WTC11 (cell line): Measurements from ENCODE around the gene SLC47A2. TPM values are rescaled to one million over a fixed set of nuclear protein-coding genes. Genes with fewer than 3 reads are reported as not detected.

Experiments
- ATAC-seq: fragments of 200-7000 bp; cut with Tn5 transposase; 2 replicates; pipeline ENCODE4 v1.10.0; 2021; ENCODE audit warnings: mild to moderate bottlenecking, moderate library complexity
- CTCF ChIA-PET: fragments of 300-600 bp; sonication (Branson Sonifier 250); formaldehyde crosslinking; loops from one replicate; lab custom pipeline; 2021; ENCODE audit warnings: antibody characterized with exemption; lab: Charles Lee
- POLR2A ChIA-PET: fragments of 350-600 bp; sonication (Branson Sonifier 250); formaldehyde crosslinking; loops from one replicate; lab custom pipeline; 2021; ENCODE audit warnings: antibody characterized with exemption; lab: Charles Lee
- DNase-seq: peaks from one replicate; pipeline ENCODE4 v3.0.0; 2021; ENCODE audit warnings: low spot score
- H3K27ac Mint-ChIP-seq: 2 replicates; pipeline ENCODE4 v1.8.0; 2021; ENCODE audit warnings: mixed read lengths
- H3K27me3 Mint-ChIP-seq: 2 replicates; pipeline ENCODE4 v1.8.0; 2021; ENCODE audit warnings: low read depth, mild to moderate bottlenecking, moderate library complexity, mixed read lengths
- H3K36me3 Mint-ChIP-seq: 2 replicates; pipeline ENCODE4 v1.8.0; 2021; ENCODE audit warnings: mixed read lengths
- H3K4me1 Mint-ChIP-seq: 2 replicates; pipeline ENCODE4 v1.8.0; 2022; ENCODE audit warnings: mixed read lengths
- H3K4me3 Mint-ChIP-seq: 2 replicates; pipeline ENCODE4 v1.8.0; 2021; ENCODE audit warnings: mild to moderate bottlenecking, moderate library complexity, mixed read lengths
- H3K9me3 Mint-ChIP-seq: 2 replicates; pipeline ENCODE4 v1.8.0; 2021; ENCODE audit warnings: mixed read lengths
- ARID4B ChIP-seq: sonication (generic); formaldehyde crosslinking; IDR thresholded peaks from 2 replicates; pipeline ENCODE4 v1.8.0; 2023; ENCODE audit warnings: missing genetic modification reagents, mild to moderate bottlenecking, borderline replicate concordance
- CBFB ChIP-seq: sonication (generic); formaldehyde crosslinking; IDR thresholded peaks from 2 replicates; pipeline ENCODE4 v1.8.1; 2022; ENCODE audit warnings: mild to moderate bottlenecking, low read depth, missing genetic modification reagents
- KAT7 ChIP-seq: sonication (generic); formaldehyde crosslinking; IDR thresholded peaks from 2 replicates; pipeline ENCODE4 v1.8.1; 2023; ENCODE audit warnings: missing genetic modification reagents, mild to moderate bottlenecking, borderline replicate concordance
- MAX ChIP-seq: sonication (generic); formaldehyde crosslinking; IDR thresholded peaks from 2 replicates; pipeline ENCODE4 v1.8.0; 2022; ENCODE audit warnings: mild to moderate bottlenecking, missing genetic modification reagents
- RELA ChIP-seq: sonication (generic); formaldehyde crosslinking; IDR thresholded peaks from 2 replicates; pipeline ENCODE4 v1.8.1; 2022; ENCODE audit warnings: missing genetic modification reagents, mild to moderate bottlenecking, borderline replicate concordance
- STAT6 ChIP-seq: sonication (generic); formaldehyde crosslinking; conservative IDR thresholded peaks from 2 replicates; pipeline ENCODE4 v1.8.1; 2023; ENCODE audit warnings: mild to moderate bottlenecking, low read depth, missing genetic modification reagents, moderate library complexity
- USF2 ChIP-seq: sonication (generic); formaldehyde crosslinking; IDR thresholded peaks from 2 replicates; pipeline ENCODE4 v1.8.1; 2023; ENCODE audit warnings: mild to moderate bottlenecking, missing genetic modification reagents, moderate library complexity
- ZNF121 ChIP-seq: sonication (generic); formaldehyde crosslinking; IDR thresholded peaks from 2 replicates; pipeline ENCODE4 v1.8.0; 2023; ENCODE audit warnings: missing genetic modification reagents
- total RNA-seq: library from RNA; stranded (reverse); gene quantifications from 3 replicates; pipeline ENCODE4 v1.2.3, GENCODE V29; 2021

SLC47A2 gene
- total RNA-seq, 1 experiment from 2014 or later = not detected

- CTCF ChIA-PET = interaction anchor here (1.1 to 2.3 kb wide), 5 partner anchors 13 to 354 kb away, joined by 4 to 21 read pairs (median 4); partner anchors contain the start of gene B9D1
- Mint-ChIP-seq H3K27me3 (no peaks in the 10 kb centered on the region; the same call in 1 of the 2 replicates), H3K9me3 (no peaks in the 10 kb centered on the region), H3K36me3 (no peaks in the 10 kb centered on the region), H3K4me3 (no peak overlapping the region), H3K27ac (no peak overlapping the region), H3K4me1 (peaks cover 11% of the 10 kb centered on the region; the same call in 1 of the 2 replicates)
- POLR2A ChIA-PET = no interaction called here
- DNase-seq (no peak), ATAC-seq (no peak)
- no peak for TF ChIP-seq CBFB (CRISPR knock-in tag)
Observed at GRCh38 chr17:19717031-19717360, 612 bp upstream of the SLC47A2 start.

- POLR2A ChIA-PET = no interaction called here
- TF ChIP-seq MAX (CRISPR knock-in tag) (peak; percentile 50; the same call in 1 of the 2 replicates), ZNF121 (CRISPR knock-in tag) (peak; percentile 89), ARID4B (no peak), USF2 (peak; percentile 56; the same call in 1 of the 2 replicates)
Observed at GRCh38 chr17:19714542-19715411, 1.6 kb downstream of the SLC47A2 start.

GRCh38 chr17:19713901-19714361 is 2.5 kb downstream of the SLC47A2 start:
- no peaks in the 10 kb centered on the region for H3K36me3 Mint-ChIP-seq
- TF ChIP-seq KAT7 (CRISPR knock-in tag) (no peak), STAT6 (CRISPR knock-in tag) (no peak), RELA (CRISPR knock-in tag) (0 out of 2 replicates have a peak, but pooled peaks have one; percentile 25)
- no peaks in the 10 kb centered on the region for H3K9me3 Mint-ChIP-seq
- H3K4me1 Mint-ChIP-seq = peaks cover 11% of the 10 kb centered on the region; the same call in 1 of the 2 replicates
- no peak overlapping the region for H3K27ac Mint-ChIP-seq
- DNase-seq (no peak), ATAC-seq (peak; percentile 10; the same call in 1 of the 2 replicates)
- H3K4me3 Mint-ChIP-seq = no peak overlapping the region
- H3K27me3 Mint-ChIP-seq = no peaks in the 10 kb centered on the region
- ChIA-PET POLR2A (no interaction called here), CTCF (interaction anchor here (1.1 to 1.6 kb wide), 5 partner anchors 14 to 351 kb away, joined by 3 to 7 read pairs (median 4); partner anchors contain the start of gene B9D1)

More at GRCh38 chr17:19714542-19715411, 1.6 kb downstream of the SLC47A2 start:
- CTCF ChIA-PET = interaction anchor here (0.8 to 1.9 kb wide), 9 partner anchors 13 to 352 kb away, joined by 3 to 7 read pairs (median 4); partner anchors contain the start of genes ALDH3A2 and B9D1
- Mint-ChIP-seq H3K27me3 (no peaks in the 10 kb centered on the region), H3K9me3 (no peaks in the 10 kb centered on the region), H3K4me1 (peaks cover 11% of the 10 kb centered on the region; the same call in 1 of the 2 replicates), H3K4me3 (no peak overlapping the region), H3K36me3 (no peaks in the 10 kb centered on the region), H3K27ac (no peak overlapping the region)
- ATAC-seq (no peak; the same call in 1 of the 2 replicates), DNase-seq (no peak)
